ENCODE measurements around the gene TOP3B. TPM values are rescaled to one million over a fixed set of nuclear protein-coding genes. Genes with fewer than 3 reads are reported as not detected.

The TOP3B gene
- total and polyA plus RNA-seq, 9 of the 15 experiments (the other 6 are each of a cell fraction or from before 2014, with no cell fraction given) = 3.0 to 188 (median 112) TPM

- TF ChIP-seq GTF2F1 (IDR thresholded peaks at IDR 0.05; ENCODE audit: low read depth, low read length) (peak; percentile 73), CTCF (IDR thresholded peaks at IDR 0.05 in 2 of 3, conservative IDR thresholded peaks at IDR 0.05 in 1 of 3; ENCODE audit: insufficient read depth in 2 of 3, low read depth in 1 of 3, low read length in 3 of 3) (peak in 2 of 3 experiments; percentile 98 to 99; a peak in 4 of 6 replicates), TCF15 (CRISPR knock-in tag; IDR thresholded peaks at IDR 0.05) (no peak), YY1 (IDR thresholded peaks at IDR 0.05; ENCODE audit: borderline replicate concordance in 1 of 3, control insufficient read depth in 1 of 3, extremely low read depth in 1 of 3, insufficient read depth in 3 of 3, insufficient read length in 1 of 3, insufficient replicate concordance in 2 of 3, low read depth in 1 of 3, low read length in 2 of 3) (peak in 1 of 3 experiments; percentile 82), MCM5 (IDR thresholded peaks at IDR 0.05; ENCODE audit: low read depth) (no peak), SP1 (CRISPR knock-in tag; IDR thresholded peaks at IDR 0.05) (no peak), ZEB2 (IDR thresholded peaks at IDR 0.05) (no peak), DMBX1 (CRISPR knock-in tag; IDR thresholded peaks at IDR 0.05; ENCODE audit: borderline replicate concordance) (no peak), MTA3 (IDR thresholded peaks at IDR 0.05; ENCODE audit: borderline replicate concordance) (no peak), SMARCC2 (IDR thresholded peaks at IDR 0.05; ENCODE audit: low read depth) (no peak), CEBPB (tag; IDR thresholded peaks at IDR 0.05) (no peak), SLC30A9 (CRISPR knock-in tag; IDR thresholded peaks at IDR 0.05) (no peak), SREBF1 (IDR thresholded peaks at IDR 0.05; ENCODE audit: borderline replicate concordance, low read depth, low read length) (no peak; the same call in 1 of the 2 replicates), ZNF764 (CRISPR knock-in tag; IDR thresholded peaks at IDR 0.05; ENCODE audit: low read depth) (no peak), BRF2 (IDR thresholded peaks at IDR 0.05; ENCODE audit: borderline replicate concordance, insufficient read depth, insufficient read length) (no peak), CTCFL (IDR thresholded peaks at IDR 0.05; ENCODE audit: borderline replicate concordance, insufficient read depth, low read depth, low read length, poor library complexity, severe bottlenecking) (no peak), ARID3A (IDR thresholded peaks at IDR 0.05; ENCODE audit: borderline replicate concordance, low read depth, low read length) (peak; percentile 99), LARP7 (IDR thresholded peaks at IDR 0.05) (no peak)
Measured at GRCh38 chr22:21947040-21948014, 35.3 kb downstream of the TOP3B start (continued).
